ENCODE data around the gene HS3ST3A1.

The HS3ST3A1 gene

GRCh38 chr17:13587487-13588338 is 14.0 kb downstream of the HS3ST3A1 start:
- TF ChIP-seq, protein P1, sequence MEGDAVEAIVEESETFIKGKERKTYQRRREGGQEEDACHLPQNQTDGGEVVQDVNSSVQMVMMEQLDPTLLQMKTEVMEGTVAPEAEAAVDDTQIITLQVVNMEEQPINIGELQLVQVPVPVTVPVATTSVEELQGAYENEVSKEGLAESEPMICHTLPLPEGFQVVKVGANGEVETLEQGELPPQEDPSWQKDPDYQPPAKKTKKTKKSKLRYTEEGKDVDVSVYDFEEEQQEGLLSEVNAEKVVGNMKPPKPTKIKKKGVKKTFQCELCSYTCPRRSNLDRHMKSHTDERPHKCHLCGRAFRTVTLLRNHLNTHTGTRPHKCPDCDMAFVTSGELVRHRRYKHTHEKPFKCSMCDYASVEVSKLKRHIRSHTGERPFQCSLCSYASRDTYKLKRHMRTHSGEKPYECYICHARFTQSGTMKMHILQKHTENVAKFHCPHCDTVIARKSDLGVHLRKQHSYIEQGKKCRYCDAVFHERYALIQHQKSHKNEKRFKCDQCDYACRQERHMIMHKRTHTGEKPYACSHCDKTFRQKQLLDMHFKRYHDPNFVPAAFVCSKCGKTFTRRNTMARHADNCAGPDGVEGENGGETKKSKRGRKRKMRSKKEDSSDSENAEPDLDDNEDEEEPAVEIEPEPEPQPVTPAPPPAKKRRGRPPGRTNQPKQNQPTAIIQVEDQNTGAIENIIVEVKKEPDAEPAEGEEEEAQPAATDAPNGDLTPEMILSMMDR (IDR thresholded peaks at IDR 0.05; ENCODE audit: low read depth, low read length) = no peak

DNA sequence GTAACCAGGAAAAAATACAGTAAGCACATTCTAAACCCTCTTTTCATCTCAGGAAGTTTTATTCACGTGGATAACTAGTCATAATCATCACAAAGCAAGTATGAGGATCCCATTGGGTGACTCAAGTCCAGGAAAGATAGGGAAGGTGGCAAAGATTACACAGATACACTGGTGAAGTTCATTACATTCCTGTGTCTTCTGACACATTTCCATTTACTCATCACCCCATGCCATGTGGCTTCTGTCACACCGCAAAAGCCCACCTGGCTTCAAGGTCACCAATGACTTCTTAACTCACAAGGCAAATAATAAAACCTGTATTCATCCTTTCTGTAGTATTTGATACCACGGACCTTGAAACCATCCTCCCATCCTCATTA is 17.0 kb downstream of the HS3ST3A1 start:
- Histone ChIP-seq H3K36me3 (no peaks in the 10 kb centered on the region), H3K4me3 (ENCODE audit: low read depth, low read length) (no peak overlapping the region), H3K4me1 (no peaks in the 10 kb centered on the region), H3K9me3 (no peaks in the 10 kb centered on the region), H3K27me3 (no peaks in the 10 kb centered on the region)
- no peak for DNase-seq
- TF ChIP-seq, protein P1 (IDR thresholded peaks at IDR 0.05; ENCODE audit: low read depth, low read length) = no peak

More at GRCh38 chr17:13587487-13588338, 14.0 kb downstream of the HS3ST3A1 start:
- no peak overlapping the region for H3K4me3 ChIP-seq (ENCODE audit: low read depth, low read length)
- DNase-seq = no peak
- H3K4me1 ChIP-seq = no peaks in the 10 kb centered on the region
- no peaks in the 10 kb centered on the region for H3K27me3 ChIP-seq
- H3K9me3 ChIP-seq = no peaks in the 10 kb centered on the region
- H3K36me3 ChIP-seq = no peaks in the 10 kb centered on the region

DNA sequence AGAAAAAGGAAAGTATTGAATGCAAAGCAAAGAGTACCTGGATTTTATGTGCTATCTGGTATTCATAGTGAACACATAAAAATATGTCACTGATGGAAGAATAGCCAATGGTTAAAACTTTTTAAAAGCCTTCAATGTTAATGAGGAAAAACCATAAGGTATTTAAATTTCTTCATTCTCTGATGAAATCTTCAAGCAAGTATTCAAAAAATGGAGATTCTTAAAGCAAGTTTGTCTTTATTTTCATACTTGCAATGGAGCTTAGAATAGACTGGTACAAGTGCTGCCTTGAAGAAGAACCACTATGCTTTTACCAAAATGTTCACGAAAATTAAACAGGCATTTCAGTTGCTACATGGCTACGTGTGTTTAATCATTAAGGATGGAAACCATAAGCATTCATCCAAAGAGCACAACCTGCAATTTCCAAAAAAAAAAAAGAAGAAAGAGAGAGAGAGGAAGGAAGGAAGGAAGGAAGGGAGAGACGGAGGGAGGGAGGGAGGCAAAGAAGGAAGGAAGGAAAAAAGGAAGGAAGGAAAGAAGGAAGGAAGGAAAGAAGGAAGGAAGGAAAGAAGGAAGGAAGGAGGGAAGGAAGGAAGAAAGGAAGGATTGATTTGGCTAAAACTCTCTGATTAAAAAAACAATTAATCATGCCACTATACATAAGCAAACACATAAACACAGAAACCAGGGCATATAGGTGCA is 17.6 kb downstream of the HS3ST3A1 start:
- Histone ChIP-seq H3K4me3 (ENCODE audit: low read depth, low read length) (no peak overlapping the region), H3K4me1 (no peaks in the 10 kb centered on the region), H3K27me3 (no peaks in the 10 kb centered on the region), H3K9me3 (no peaks in the 10 kb centered on the region), H3K36me3 (no peaks in the 10 kb centered on the region)
- TF ChIP-seq, protein P1 (IDR thresholded peaks at IDR 0.05; ENCODE audit: low read depth, low read length) = no peak
- DNase-seq = no peak

DNA sequence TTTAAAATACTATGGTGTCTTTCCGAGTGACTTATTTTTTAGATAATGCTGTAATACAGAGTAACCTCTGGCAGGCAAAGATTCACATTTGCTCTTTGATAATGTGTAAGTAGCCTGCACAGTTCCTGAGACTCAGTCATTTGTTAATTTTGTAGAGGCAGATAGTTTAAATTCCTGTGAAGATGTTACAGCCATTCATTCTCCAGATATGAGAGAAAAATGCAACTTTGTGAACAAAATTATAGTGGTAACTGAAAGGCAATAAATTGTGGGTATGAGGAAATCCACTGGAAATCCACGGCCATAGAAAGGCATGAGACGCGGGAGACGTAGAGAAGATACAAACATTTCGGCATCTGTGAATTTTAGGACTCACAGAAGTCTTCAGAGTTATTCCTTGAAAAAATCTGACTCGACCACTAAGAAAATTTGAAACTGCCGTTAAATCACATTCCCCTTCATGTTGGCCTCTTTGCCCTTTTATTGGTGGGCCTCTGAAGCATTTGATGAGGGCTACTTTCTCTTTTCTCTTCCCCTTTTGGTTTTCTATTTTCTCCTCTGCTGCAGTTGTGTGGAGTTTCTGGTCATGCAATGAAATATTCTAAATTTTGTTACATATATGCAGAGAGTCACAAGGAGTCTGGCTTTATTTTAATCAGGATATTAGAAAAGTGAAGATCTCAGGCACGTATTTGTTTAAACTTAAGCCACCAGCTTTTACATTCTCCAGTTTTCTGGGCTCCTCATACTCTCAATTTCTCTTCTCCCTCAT is 18.8 kb downstream of the HS3ST3A1 start:
- Histone ChIP-seq H3K4me1 (no peaks in the 10 kb centered on the region), H3K36me3 (no peaks in the 10 kb centered on the region), H3K27me3 (no peaks in the 10 kb centered on the region), H3K9me3 (no peaks in the 10 kb centered on the region), H3K4me3 (ENCODE audit: low read depth, low read length) (no peak overlapping the region)
- no peak for DNase-seq
- TF ChIP-seq, protein P1 (IDR thresholded peaks at IDR 0.05; ENCODE audit: low read depth, low read length) = no peak

DNA sequence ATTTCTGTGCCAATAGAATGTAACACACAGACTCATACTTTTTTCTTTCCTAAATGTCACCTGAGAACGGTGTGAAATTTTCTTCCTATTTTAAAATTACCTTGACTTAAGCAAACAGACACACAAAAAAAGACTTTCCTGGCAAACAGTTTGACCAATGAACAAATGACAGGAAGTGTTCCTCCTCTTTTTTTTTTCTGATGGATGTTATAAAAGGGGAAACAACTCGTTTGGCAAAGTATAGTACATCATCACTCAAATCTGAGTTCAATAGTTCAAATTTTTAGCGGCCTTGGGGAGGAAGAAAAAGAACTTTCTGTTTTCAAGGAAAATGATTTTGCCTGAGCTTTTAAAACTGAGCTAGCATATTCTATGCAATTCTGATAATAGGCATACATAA is 19.8 kb downstream of the HS3ST3A1 start:
- TF ChIP-seq, protein P1 (IDR thresholded peaks at IDR 0.05; ENCODE audit: low read depth, low read length) = no peak
- no peak for DNase-seq
- Histone ChIP-seq H3K9me3 (no peaks in the 10 kb centered on the region), H3K4me1 (no peaks in the 10 kb centered on the region), H3K4me3 (ENCODE audit: low read depth, low read length) (no peak overlapping the region), H3K36me3 (no peaks in the 10 kb centered on the region), H3K27me3 (no peaks in the 10 kb centered on the region)

Data from BE2C (cell line).